ENCODE results near the gene ARHGEF37. TPM values are rescaled to one million over a fixed set of nuclear protein-coding genes. Genes with fewer than 3 reads are reported as not detected.
"Not testable (repeated sequence)": the region's sequence is repeated elsewhere in the genome, so short reads cannot be mapped to it uniquely, and the experiment has no call there.

ARHGEF37 gene
- total and polyA plus RNA-seq, 4 donors: 0.71 to 6.1 (median 2.7) TPM

- no peaks in the 10 kb centered on the region for H3K36me3 ChIP-seq (ENCODE audit: control insufficient read depth in 4 of 4, insufficient read depth in 3 of 4, low read depth in 1 of 4, low read length in 3 of 4)
- H3K9ac ChIP-seq (ENCODE audit: low read depth in 1 of 2, low read length in 2 of 2): no peak overlapping the region
- H3K4me3 ChIP-seq (ENCODE audit: low read depth in 1 of 3, low read length in 3 of 3): no peak overlapping the region
- H3K4me1 ChIP-seq (ENCODE audit: control insufficient read depth in 4 of 4, insufficient read depth in 4 of 4, low read length in 3 of 4): no peaks in the 10 kb centered on the region
- TF ChIP-seq HNF4G (IDR thresholded peaks at IDR 0.05) (no peak), REST (IDR thresholded peaks at IDR 0.05) (no peak), EGR1 (IDR thresholded peaks at IDR 0.05; ENCODE audit: low read depth in 2 of 2) (no peak), MAX (IDR thresholded peaks at IDR 0.05) (no peak), GABPA (IDR thresholded peaks at IDR 0.05 in 1 of 2, conservative IDR thresholded peaks at IDR 0.05 in 1 of 2) (no peak), TAF1 (conservative IDR thresholded peaks at IDR 0.05) (no peak), JUND (IDR thresholded peaks at IDR 0.05) (no peak), ATF3 (IDR thresholded peaks at IDR 0.05) (no peak), RAD21 (IDR thresholded peaks at IDR 0.05) (no peak), ZBTB33 (IDR thresholded peaks at IDR 0.05) (no peak), CTCF (IDR thresholded peaks at IDR 0.05; ENCODE audit: low read depth, low read length, missing input control) (no peak), FOXA1 (IDR thresholded peaks at IDR 0.05) (no peak), FOXA2 (IDR thresholded peaks at IDR 0.05) (no peak), RXRA (IDR thresholded peaks at IDR 0.05) (no peak)
- no peak overlapping the region for H3K27ac ChIP-seq (ENCODE audit: low read depth in 1 of 2, low read length in 2 of 2)
- no peaks in the 10 kb centered on the region for H3K9me3 ChIP-seq (ENCODE audit: control insufficient read depth in 4 of 4, low read length in 3 of 4)
- 69% methylated on average over 5 of the region's 5 CpGs for WGBS
- no peaks in the 10 kb centered on the region for H3K27me3 ChIP-seq (ENCODE audit: control insufficient read depth in 4 of 4, insufficient read depth in 4 of 4, low read length in 3 of 4)
- no peak for DNase-seq (ENCODE audit: low spot score)
Observed at GRCh38 chr5:149594206-149594895, 13.1 kb downstream of the ARHGEF37 start.

- H3K4me1 ChIP-seq (ENCODE audit: control insufficient read depth in 4 of 4, insufficient read depth in 4 of 4, low read length in 3 of 4); DNase-seq (ENCODE audit: low spot score); H3K27me3 ChIP-seq (ENCODE audit: control insufficient read depth in 4 of 4, insufficient read depth in 4 of 4, low read length in 3 of 4); H3K27ac ChIP-seq (ENCODE audit: low read depth in 1 of 2, low read length in 2 of 2); H3K4me3 ChIP-seq (ENCODE audit: low read depth in 1 of 3, low read length in 3 of 3); H3K9me3 ChIP-seq (ENCODE audit: control insufficient read depth in 4 of 4, low read length in 3 of 4); H3K36me3 ChIP-seq (ENCODE audit: control insufficient read depth in 4 of 4, insufficient read depth in 3 of 4, low read depth in 1 of 4, low read length in 3 of 4); H3K9ac ChIP-seq (ENCODE audit: low read depth in 1 of 2, low read length in 2 of 2): not testable (repeated sequence)
- 85% methylated on average over 3 of the region's 3 CpGs for WGBS
Observed at GRCh38 chr5:149595105-149595504, 13.8 kb downstream of the ARHGEF37 start.

All from liver (tissue), 9 donors.